HG03575 (cell line): ENCODE results near the gene GPC6.

Source experiments
- ATAC-seq: cut with Tn5 transposase; IDR thresholded peaks from one replicate; pipeline ENCODE4 v1.9.1; 2021; ENCODE audit not compliant: unreplicated experiment, insufficient number of reproducible peaks, low FRiP score; ENCODE audit errors: extremely low read depth

The GPC6 gene

GRCh38 chr13:94115054-94115453 lies 888.4 kb downstream of the GPC6 start:
- ATAC-seq: no peak

GRCh38 chr13:94119360-94119936 lies 892.8 kb downstream of the GPC6 start:
- ATAC-seq: no peak

GRCh38 chr13:94120878-94121277 lies 894.3 kb downstream of the GPC6 start:
- ATAC-seq: no peak

GRCh38 chr13:94121686-94122085 lies 895.1 kb downstream of the GPC6 start:
- no peak for ATAC-seq

- ATAC-seq: no peak
Observed at GRCh38 chr13:94122300-94122915, 895.8 kb downstream of the GPC6 start.

- no peak for ATAC-seq
Observed at GRCh38 chr13:94123557-94123956, 897.0 kb downstream of the GPC6 start.

GRCh38 chr13:94128430-94128829 lies 901.8 kb downstream of the GPC6 start:
- no peak for ATAC-seq

- ATAC-seq: no peak
Observed at GRCh38 chr13:94129490-94129894, 902.9 kb downstream of the GPC6 start.

- no peak for ATAC-seq
Observed at GRCh38 chr13:94138831-94139230, 912.2 kb downstream of the GPC6 start.

- ATAC-seq: no peak
Observed at GRCh38 chr13:94139393-94139995, 912.9 kb downstream of the GPC6 start.

- no peak for ATAC-seq
Observed at GRCh38 chr13:94140027-94140426, 913.4 kb downstream of the GPC6 start.

- ATAC-seq: no peak
Observed at GRCh38 chr13:94140511-94140910, 913.9 kb downstream of the GPC6 start.

GRCh38 chr13:94143624-94144350 lies 917.2 kb downstream of the GPC6 start:
- no peak for ATAC-seq

- ATAC-seq: no peak
Observed at GRCh38 chr13:94145966-94146365, 919.4 kb downstream of the GPC6 start.

GRCh38 chr13:94153586-94153985 lies 927.0 kb downstream of the GPC6 start:
- no peak for ATAC-seq

GRCh38 chr13:94154367-94154766 lies 927.8 kb downstream of the GPC6 start:
- ATAC-seq: no peak

- ATAC-seq: no peak
Observed at GRCh38 chr13:94157705-94158218, 931.2 kb downstream of the GPC6 start.

GRCh38 chr13:94160875-94161274 lies 934.3 kb downstream of the GPC6 start:
- ATAC-seq: no peak

GRCh38 chr13:94162289-94162688 lies 935.7 kb downstream of the GPC6 start:
- ATAC-seq: no peak

GRCh38 chr13:94163535-94163934 lies 936.9 kb downstream of the GPC6 start:
- ATAC-seq: no peak
